Measurements from ENCODE around the gene AMH.

AMH gene

GRCh38 chr19:2288818-2289713 is 39.9 kb downstream of the AMH start:
- DNase-seq = no peak

- DNase-seq = peak; percentile 73
Measured at GRCh38 chr19:2289714-2290435, 40.8 kb downstream of the AMH start.

- DNase-seq = no peak
Measured at GRCh38 chr19:2290441-2291184, 41.5 kb downstream of the AMH start.

GRCh38 chr19:2291185-2291751 is 42.1 kb downstream of the AMH start:
- no peak for DNase-seq

GRCh38 chr19:2294687-2295335 is 45.7 kb downstream of the AMH start:
- DNase-seq = no peak

- no peak for DNase-seq
Measured at GRCh38 chr19:2296141-2296540, 47.0 kb downstream of the AMH start.

GRCh38 chr19:2300533-2300932 is 51.4 kb downstream of the AMH start:
- DNase-seq = no peak
